Measurements from ENCODE around the gene BTF3L4.
"Not testable (repeated sequence)": the region's sequence is repeated elsewhere in the genome, so short reads cannot be mapped to it uniquely, and the experiment has no call there.

The BTF3L4 gene

DNA sequence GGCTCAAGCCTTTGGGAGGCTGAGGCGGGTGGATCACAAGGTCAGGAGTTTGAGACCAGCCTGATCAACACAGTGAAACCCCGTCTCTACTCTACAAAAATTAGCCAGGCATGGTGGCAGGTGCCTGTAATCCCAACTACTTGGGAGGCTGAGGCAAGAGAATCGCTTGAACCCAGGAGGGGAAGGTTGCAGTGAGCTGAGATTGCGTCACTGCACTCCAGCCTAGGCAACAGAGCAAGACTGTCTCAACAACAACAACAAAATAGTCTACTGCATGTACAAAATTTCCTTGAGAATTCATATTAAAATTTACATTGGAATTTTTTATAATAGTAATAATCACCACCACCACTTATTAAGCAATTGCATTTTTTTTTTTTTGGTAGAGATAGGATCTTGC lies 6.8 kb upstream of the BTF3L4 start:
- peak in 1 of 2 donors; percentile 28 for DNase-seq
- H3K4ac ChIP-seq (ENCODE audit: low read depth, low read length); H4K12ac ChIP-seq (ENCODE audit: low read depth, low read length); H2AK5ac ChIP-seq (ENCODE audit: low read length); H3K79me1 ChIP-seq (ENCODE audit: low read length); H3K14ac ChIP-seq (ENCODE audit: low read length); H3K27ac ChIP-seq (ENCODE audit: low read depth, low read length); H3K36me3 ChIP-seq (ENCODE audit: control insufficient read depth in 1 of 2, insufficient read depth in 2 of 2, low read length in 2 of 2); H2BK120ac ChIP-seq (ENCODE audit: insufficient read depth, low read length, poor library complexity); H4K8ac ChIP-seq (ENCODE audit: low read depth, low read length); H3K9ac ChIP-seq (ENCODE audit: low read length); H3K18ac ChIP-seq (ENCODE audit: low read length); H3K4me1 ChIP-seq (ENCODE audit: control insufficient read depth in 1 of 2, insufficient read depth in 2 of 2, low read length in 2 of 2); H3K79me2 ChIP-seq (ENCODE audit: control insufficient read depth, insufficient read depth, low read length, poor library complexity); H2BK5ac ChIP-seq (ENCODE audit: low read depth, low read length, poor library complexity); H3K23ac ChIP-seq (ENCODE audit: low read length); H2BK12ac ChIP-seq (ENCODE audit: low read length); H3K4me3 ChIP-seq (ENCODE audit: low read depth, low read length); H2AFZ ChIP-seq (ENCODE audit: insufficient read depth, low read length, poor library complexity); H3K4me2 ChIP-seq (ENCODE audit: low read length); H3K9me3 ChIP-seq (ENCODE audit: insufficient read depth, low read depth, low read length); H3K27me3 ChIP-seq (ENCODE audit: insufficient read depth, low read length); H4K91ac ChIP-seq (ENCODE audit: low read depth, low read length): not testable (repeated sequence)
- WGBS (ENCODE audit: extremely low coverage, insufficient coverage, insufficient read length), result no CpG with 5 or more reads among the region's 4 CpGs

DNA sequence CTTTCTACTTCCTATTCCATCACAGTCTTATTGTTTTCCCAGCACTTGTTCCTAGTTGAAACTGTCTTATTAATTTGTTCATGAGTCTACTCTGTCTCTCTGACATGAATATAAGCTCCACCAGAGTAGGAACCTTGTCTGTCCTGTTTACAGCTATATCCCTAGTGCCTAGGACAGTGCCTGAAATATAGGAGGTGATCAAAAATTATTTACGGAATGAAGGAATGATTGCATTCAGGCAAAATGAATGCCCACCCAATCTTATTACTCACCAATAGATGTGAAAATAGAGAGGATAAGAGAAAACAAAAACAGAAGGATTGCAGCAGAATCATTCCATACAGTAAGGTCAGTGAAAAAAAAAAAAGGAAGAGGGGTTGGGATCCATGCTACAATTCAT lies 2.2 kb upstream of the BTF3L4 start:
- H3K23ac ChIP-seq (ENCODE audit: low read length), result no peak overlapping the region
- peak overlapping the region; percentile 95 for H3K4me2 ChIP-seq (ENCODE audit: low read length)
- H4K91ac ChIP-seq (ENCODE audit: low read depth, low read length), result no peak overlapping the region
- no peaks in the 10 kb centered on the region for H3K27me3 ChIP-seq (ENCODE audit: insufficient read depth, low read length)
- H3K4me1 ChIP-seq (ENCODE audit: control insufficient read depth in 1 of 2, insufficient read depth in 2 of 2, low read length in 2 of 2), result no peaks in the 10 kb centered on the region
- WGBS (ENCODE audit: extremely low coverage, insufficient coverage, insufficient read length), result no CpG with 5 or more reads among the region's 1 CpG
- H3K36me3 ChIP-seq (ENCODE audit: control insufficient read depth in 1 of 2, insufficient read depth in 2 of 2, low read length in 2 of 2), result peaks cover 0 to 3% of the 10 kb centered on the region in 2 experiments
- no peak for DNase-seq
- no peak overlapping the region for H3K18ac ChIP-seq (ENCODE audit: low read length)
- no peak overlapping the region for H2BK12ac ChIP-seq (ENCODE audit: low read length)
- peaks cover 12% of the 10 kb centered on the region for H3K79me1 ChIP-seq (ENCODE audit: low read length)
- no peak overlapping the region for H2AFZ ChIP-seq (ENCODE audit: insufficient read depth, low read length, poor library complexity)
- H4K12ac ChIP-seq (ENCODE audit: low read depth, low read length), result no peak overlapping the region
- H3K4ac ChIP-seq (ENCODE audit: low read depth, low read length), result no peak overlapping the region
- no peak overlapping the region for H3K27ac ChIP-seq (ENCODE audit: low read depth, low read length)
- no peak overlapping the region for H2BK120ac ChIP-seq (ENCODE audit: insufficient read depth, low read length, poor library complexity)
- H3K4me3 ChIP-seq (ENCODE audit: low read depth, low read length), result no peak overlapping the region
- no peak overlapping the region for H3K14ac ChIP-seq (ENCODE audit: low read length)
- H4K8ac ChIP-seq (ENCODE audit: low read depth, low read length), result no peak overlapping the region
- no peak overlapping the region for H2AK5ac ChIP-seq (ENCODE audit: low read length)
- no peaks in the 10 kb centered on the region for H3K9me3 ChIP-seq (ENCODE audit: insufficient read depth, low read depth, low read length)
- no peak overlapping the region for H2BK5ac ChIP-seq (ENCODE audit: low read depth, low read length, poor library complexity)
- H3K79me2 ChIP-seq (ENCODE audit: control insufficient read depth, insufficient read depth, low read length, poor library complexity), result peaks cover 10% of the 10 kb centered on the region
- no peak overlapping the region for H3K9ac ChIP-seq (ENCODE audit: low read length)

DNA sequence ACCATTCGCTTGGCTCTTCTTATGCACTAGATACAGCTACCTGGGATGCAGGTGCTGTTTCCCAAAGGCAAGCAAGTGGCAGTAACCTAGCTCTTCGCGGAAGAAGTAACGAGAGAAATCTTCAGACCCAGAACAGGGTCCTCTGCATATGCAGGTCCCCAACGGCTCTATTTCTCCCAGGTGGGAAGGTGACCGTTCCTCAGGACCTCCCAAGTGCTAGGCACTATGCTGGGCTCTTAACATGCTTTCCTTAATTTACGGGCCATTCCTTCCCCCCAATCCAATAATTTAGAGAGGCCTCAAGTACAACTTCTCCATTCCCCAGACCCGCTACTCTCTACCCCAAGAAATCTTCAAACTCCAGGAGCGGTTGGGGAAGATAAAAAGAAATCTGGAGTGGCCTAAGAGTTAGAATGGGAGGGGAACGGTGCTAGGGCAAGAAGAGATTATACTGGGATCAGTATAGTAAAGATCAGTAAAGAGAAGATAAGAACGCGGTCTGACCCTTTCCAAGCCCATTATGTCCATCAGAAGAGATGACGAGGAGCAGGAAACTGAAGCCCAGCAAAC lies 1.5 kb upstream of the BTF3L4 start:
- Histone ChIP-seq H4K91ac (ENCODE audit: low read depth, low read length) (peak overlapping the region; percentile 61), H2AK5ac (ENCODE audit: low read length) (peak overlapping the region; percentile 13), H3K79me2 (ENCODE audit: control insufficient read depth, insufficient read depth, low read length, poor library complexity) (peaks cover 10% of the 10 kb centered on the region), H3K27me3 (ENCODE audit: insufficient read depth, low read length) (no peaks in the 10 kb centered on the region), H3K4me3 (ENCODE audit: low read depth, low read length) (peak overlapping the region; percentile 93), H2BK120ac (ENCODE audit: insufficient read depth, low read length, poor library complexity) (peak overlapping the region; percentile 79), H3K18ac (ENCODE audit: low read length) (peak overlapping the region; percentile 78), H3K9ac (ENCODE audit: low read length) (peak overlapping the region; percentile 87), H2BK5ac (ENCODE audit: low read depth, low read length, poor library complexity) (peak overlapping the region; percentile 33), H3K4me2 (ENCODE audit: low read length) (peak overlapping the region; percentile 95), H3K23ac (ENCODE audit: low read length) (no peak overlapping the region), H3K79me1 (ENCODE audit: low read length) (peaks cover 12% of the 10 kb centered on the region), H3K9me3 (ENCODE audit: insufficient read depth, low read depth, low read length) (no peaks in the 10 kb centered on the region), H4K12ac (ENCODE audit: low read depth, low read length) (peak overlapping the region; percentile 72), H3K36me3 (ENCODE audit: control insufficient read depth in 1 of 2, insufficient read depth in 2 of 2, low read length in 2 of 2) (peaks cover 0 to 3% of the 10 kb centered on the region in 2 experiments), H2BK12ac (ENCODE audit: low read length) (no peak overlapping the region), H3K4ac (ENCODE audit: low read depth, low read length) (peak overlapping the region; percentile 2), H4K8ac (ENCODE audit: low read depth, low read length) (peak overlapping the region; percentile 91), H2AFZ (ENCODE audit: insufficient read depth, low read length, poor library complexity) (peak overlapping the region; percentile 87), H3K4me1 (ENCODE audit: control insufficient read depth in 1 of 2, insufficient read depth in 2 of 2, low read length in 2 of 2) (no peaks in the 10 kb centered on the region), H3K27ac (ENCODE audit: low read depth, low read length) (peak overlapping the region; percentile 88), H3K14ac (ENCODE audit: low read length) (peak overlapping the region; percentile 78)
- no CpG with 5 or more reads among the region's 13 CpGs for WGBS (ENCODE audit: extremely low coverage, insufficient coverage, insufficient read length)
- no peak for DNase-seq

DNA sequence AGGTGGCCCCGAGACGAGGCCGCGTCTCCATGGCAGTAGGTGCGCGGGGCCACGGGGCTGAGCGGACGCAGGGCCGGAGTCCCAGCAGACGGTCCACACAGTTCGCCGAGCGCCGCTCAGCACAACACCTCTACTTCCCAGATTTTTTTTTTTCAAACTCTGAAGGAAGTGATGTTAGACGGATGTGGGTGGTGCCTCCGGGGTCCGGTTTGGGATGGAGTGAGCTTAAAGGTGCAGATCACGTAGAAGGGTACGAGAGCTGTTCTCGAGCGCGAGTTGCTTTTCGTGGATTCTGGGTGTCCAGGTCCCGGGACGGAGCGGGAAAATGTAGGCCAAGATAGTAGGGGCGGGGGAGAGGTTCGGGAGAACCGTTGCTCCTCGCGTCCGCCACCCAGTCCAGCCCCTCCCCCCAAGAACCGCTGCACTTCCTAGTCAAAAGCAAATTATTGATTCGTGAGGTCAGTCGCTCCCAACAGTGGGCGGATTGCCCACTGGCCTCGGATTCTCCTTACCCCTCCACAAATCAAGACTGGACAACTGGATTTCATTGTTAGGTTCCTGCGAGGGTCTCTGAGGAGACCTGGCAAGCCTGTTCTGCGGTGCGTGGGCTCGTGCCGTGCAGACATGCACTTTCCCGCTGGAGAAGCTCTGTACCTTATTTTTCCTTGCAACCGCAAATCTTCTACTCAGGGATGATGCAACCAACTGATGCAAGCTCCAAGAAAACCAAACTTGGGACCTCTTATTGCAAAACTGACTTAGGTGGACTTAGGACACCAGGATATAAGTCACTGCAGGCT lies 829 bp upstream of the BTF3L4 start, which contains the start of gene TXNDC12:
Gene TXNDC12, minus strand, starts transcription at position 126 of the 800 bp plus-strand sequence. Its CDS starts 95 bp downstream, at position 31.
- Histone ChIP-seq H4K8ac (ENCODE audit: low read depth, low read length) (peak within 1 kb of the TSS; percentile 91), H3K4me3 (ENCODE audit: low read depth, low read length) (peak within 1 kb of the TSS; percentile 96), H2AK5ac (ENCODE audit: low read length) (peak within 1 kb of the TSS; percentile 13), H3K79me2 (ENCODE audit: control insufficient read depth, insufficient read depth, low read length, poor library complexity) (peaks cover 10% of the 10 kb centered on the region), H4K91ac (ENCODE audit: low read depth, low read length) (peak within 1 kb of the TSS; percentile 74), H3K4me1 (ENCODE audit: control insufficient read depth in 1 of 2, insufficient read depth in 2 of 2, low read length in 2 of 2) (no peaks in the 10 kb centered on the region), H3K27ac (ENCODE audit: low read depth, low read length) (peak within 1 kb of the TSS; percentile 88), H2BK120ac (ENCODE audit: insufficient read depth, low read length, poor library complexity) (peak within 1 kb of the TSS; percentile 79), H2BK12ac (ENCODE audit: low read length) (no peak within 1 kb of the TSS), H3K9ac (ENCODE audit: low read length) (peak within 1 kb of the TSS; percentile 87), H3K14ac (ENCODE audit: low read length) (peak within 1 kb of the TSS; percentile 85), H2AFZ (ENCODE audit: insufficient read depth, low read length, poor library complexity) (peak within 1 kb of the TSS; percentile 87), H2BK5ac (ENCODE audit: low read depth, low read length, poor library complexity) (peak within 1 kb of the TSS; percentile 77), H3K27me3 (ENCODE audit: insufficient read depth, low read length) (no peaks in the 10 kb centered on the region), H3K9me3 (ENCODE audit: insufficient read depth, low read depth, low read length) (no peaks in the 10 kb centered on the region), H4K12ac (ENCODE audit: low read depth, low read length) (peak within 1 kb of the TSS; percentile 82), H3K23ac (ENCODE audit: low read length) (no peak within 1 kb of the TSS), H3K4ac (ENCODE audit: low read depth, low read length) (peak within 1 kb of the TSS; percentile 2), H3K79me1 (ENCODE audit: low read length) (peaks cover 12% of the 10 kb centered on the region), H3K36me3 (ENCODE audit: control insufficient read depth in 1 of 2, insufficient read depth in 2 of 2, low read length in 2 of 2) (peaks cover 0 to 3% of the 10 kb centered on the region in 2 experiments), H3K4me2 (ENCODE audit: low read length) (peak within 1 kb of the TSS; percentile 95), H3K18ac (ENCODE audit: low read length) (peak within 1 kb of the TSS; percentile 78)
- DNase-seq, result peak; percentile 79 to 89
- no CpG with 5 or more reads among the region's 45 CpGs for WGBS (ENCODE audit: extremely low coverage, insufficient coverage, insufficient read length)

All from trophoblast cell (in vitro differentiated cells and primary cell).